ENCODE results near the gene NINL.
"Not testable (repeated sequence)": the region's sequence is repeated elsewhere in the genome, so short reads cannot be mapped to it uniquely, and the experiment has no call there.

Gene NINL

GRCh38 chr20:25477014-25477882 is 108.1 kb downstream of the NINL start:
- Histone ChIP-seq H3K9ac (peak overlapping the region in 10 of 11 experiments; percentile 21 to 84 (median 68); a peak in 17 of 22 replicates), H4K20me1 (no peaks in the 10 kb centered on the region; a peak in 1 of 22 replicates), H3K4me3 (peak overlapping the region in 9 of 10 experiments; percentile 42 to 66 (median 54); a peak in 18 of 20 replicates), H3K9me3 (replicated peaks in 1 of 11) (no peaks in the 10 kb centered on the region), H3K27me3 (peaks cover 0 to 23% (median 0%) of the 10 kb centered on the region in 11 experiments; a peak in 5 of 22 replicates), H3K27ac (peak overlapping the region in 8 of 11 experiments; percentile 51 to 83 (median 75); a peak in 16 of 22 replicates), H3K36me3 (0 out of 22 replicates have a peak, but pooled peaks cover 0 to 3% (median 0%) of the 10 kb centered on the region in 11 experiments), H3K4me2 (peak overlapping the region; percentile 77 to 96 (median 93)), H3K4me1 (peaks cover 15 to 99% (median 88%) of the 10 kb centered on the region in 10 experiments)
- TF ChIP-seq Cebpa-rat (IDR thresholded peaks at IDR 0.05): no peak

GRCh38 chr20:25476106-25477013 is 109.0 kb downstream of the NINL start:
- H3K27me3 ChIP-seq: peaks cover 0 to 23% (median 0%) of the 10 kb centered on the region in 11 experiments; a peak in 5 of 22 replicates
- TF ChIP-seq Cebpa-rat (IDR thresholded peaks at IDR 0.05): no peak
- peaks cover 0 to 6% (median 5%) of the 10 kb centered on the region in 11 experiments; a peak in 8 of 22 replicates for H3K9me3 ChIP-seq (replicated peaks in 1 of 11)
- peaks cover 15 to 96% (median 85%) of the 10 kb centered on the region in 10 experiments for H3K4me1 ChIP-seq
- H3K9ac ChIP-seq: peak overlapping the region in 10 of 11 experiments; percentile 21 to 84 (median 68); a peak in 19 of 22 replicates
- H3K4me2 ChIP-seq: peak overlapping the region; percentile 77 to 96 (median 93)
- no peaks in the 10 kb centered on the region; a peak in 2 of 22 replicates for H4K20me1 ChIP-seq
- peaks cover 0 to 7% (median 0%) of the 10 kb centered on the region in 11 experiments; a peak in 3 of 22 replicates for H3K36me3 ChIP-seq
- H3K27ac ChIP-seq: peak overlapping the region in 9 of 11 experiments; percentile 27 to 83 (median 71); a peak in 17 of 22 replicates
- peak overlapping the region; percentile 3 to 66 (median 54); a peak in 19 of 20 replicates for H3K4me3 ChIP-seq

DNA sequence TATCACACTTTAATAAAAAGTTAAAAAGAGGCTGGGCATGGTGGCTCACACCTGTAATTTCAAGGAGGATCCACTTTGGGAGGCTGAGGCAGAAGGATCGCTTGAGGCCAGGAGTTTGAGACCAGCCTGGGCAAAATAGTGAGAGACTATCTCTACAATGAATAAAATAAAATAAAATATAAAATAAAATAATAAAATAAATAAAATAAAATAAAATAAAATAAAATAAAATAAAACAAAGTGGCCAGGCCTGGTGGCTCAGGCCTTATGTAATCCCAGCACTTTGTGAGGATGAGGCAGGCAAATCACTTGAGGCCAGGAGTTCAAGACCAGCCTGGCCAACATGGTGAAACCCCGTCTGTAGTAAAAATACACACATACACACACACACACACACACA is 112.0 kb downstream of the NINL start:
- not testable (repeated sequence) for H3K9me3 ChIP-seq (replicated peaks in 1 of 11); H4K20me1 ChIP-seq; H3K27ac ChIP-seq; H3K9ac ChIP-seq
- peaks cover 0 to 23% (median 0%) of the 10 kb centered on the region in 11 experiments; a peak in 5 of 22 replicates for H3K27me3 ChIP-seq
- H3K4me2 ChIP-seq: peak overlapping the region in 7 of 11 experiments; percentile 62 to 96 (median 94); a peak in 14 of 22 replicates
- H3K4me3 ChIP-seq: peak overlapping the region in 3 of 10 experiments; percentile 45 to 66 (median 63); a peak in 5 of 20 replicates
- H3K36me3 ChIP-seq: peaks cover 0 to 25% (median 0%) of the 10 kb centered on the region in 11 experiments; a peak in 8 of 22 replicates
- H3K4me1 ChIP-seq: peaks cover 24 to 85% (median 71%) of the 10 kb centered on the region in 10 experiments

DNA sequence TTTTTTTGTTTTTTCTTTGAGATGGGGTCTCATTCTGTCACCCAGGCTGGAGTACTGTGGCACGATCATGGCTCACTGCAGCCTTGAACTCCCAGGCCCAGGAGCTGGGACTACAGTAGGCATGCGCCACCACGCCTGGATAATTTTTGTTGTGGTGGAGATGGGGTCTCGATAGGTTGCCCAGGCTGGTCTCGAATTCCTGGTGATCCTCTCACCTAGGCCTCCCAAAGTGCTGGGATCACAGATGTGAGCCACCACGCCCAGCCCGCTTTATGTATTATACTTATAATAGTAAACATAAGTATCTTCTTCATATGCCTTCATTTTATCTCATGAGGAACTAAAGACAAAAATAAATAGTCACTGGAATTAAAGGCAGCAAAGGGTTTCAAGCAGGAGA is 114.3 kb downstream of the NINL start:
- Histone ChIP-seq H4K20me1 (peaks cover 0 to 11% (median 0%) of the 10 kb centered on the region in 11 experiments; a peak in 2 of 22 replicates), H3K4me3 (no peak overlapping the region), H3K4me2 (peak overlapping the region in 5 of 11 experiments; percentile 58 to 72 (median 67); a peak in 8 of 22 replicates), H3K27ac (peak overlapping the region in 1 of 11 experiments; percentile 29; a peak in 1 of 22 replicates), H3K4me1 (peaks cover 11 to 72% (median 57%) of the 10 kb centered on the region in 10 experiments; a peak in 19 of 20 replicates), H3K9me3 (replicated peaks in 1 of 11) (peaks cover 0 to 8% (median 5%) of the 10 kb centered on the region in 11 experiments; a peak in 8 of 22 replicates), H3K27me3 (peaks cover 0 to 6% (median 0%) of the 10 kb centered on the region in 11 experiments; a peak in 2 of 22 replicates), H3K36me3 (peaks cover 0 to 47% (median 22%) of the 10 kb centered on the region in 11 experiments; a peak in 14 of 22 replicates), H3K9ac (no peak overlapping the region)
- no peak for TF ChIP-seq Cebpa-rat (IDR thresholded peaks at IDR 0.05)

DNA sequence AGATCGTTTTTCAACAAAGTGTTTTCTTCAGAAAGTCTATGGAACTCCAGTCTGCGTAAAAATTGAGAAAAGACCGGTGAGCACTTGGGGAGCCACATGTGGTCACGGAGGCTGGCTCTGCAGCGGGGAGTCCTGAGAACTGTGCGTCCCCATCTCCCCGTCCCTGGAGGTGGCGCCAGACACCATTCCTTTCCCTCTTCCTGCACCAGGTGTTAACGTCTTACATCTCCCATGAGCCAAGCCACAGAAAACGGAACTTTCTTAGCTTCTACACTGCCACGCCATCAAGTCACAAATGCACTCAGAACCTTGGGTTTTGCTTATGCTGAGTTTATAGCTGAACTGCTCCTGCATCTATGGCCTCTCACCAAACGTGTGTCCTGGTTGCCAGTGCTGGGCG is 115.3 kb downstream of the NINL start:
- peaks cover 9 to 68% (median 48%) of the 10 kb centered on the region in 10 experiments; a peak in 18 of 20 replicates for H3K4me1 ChIP-seq
- H3K4me2 ChIP-seq: peak overlapping the region; percentile 6 to 72 (median 58); a peak in 19 of 22 replicates
- no peak overlapping the region for H3K4me3 ChIP-seq
- no peak for TF ChIP-seq Cebpa-rat (IDR thresholded peaks at IDR 0.05)
- peak overlapping the region in 3 of 11 experiments; percentile 4 to 38 (median 15); a peak in 3 of 22 replicates for H3K27ac ChIP-seq
- H4K20me1 ChIP-seq: peaks cover 0 to 11% (median 0%) of the 10 kb centered on the region in 11 experiments; a peak in 2 of 22 replicates
- no peak overlapping the region for H3K9ac ChIP-seq
- no peaks in the 10 kb centered on the region for H3K27me3 ChIP-seq
- H3K9me3 ChIP-seq (replicated peaks in 1 of 11): peaks cover 0 to 8% (median 5%) of the 10 kb centered on the region in 11 experiments; a peak in 8 of 22 replicates
- peaks cover 0 to 57% (median 32%) of the 10 kb centered on the region in 11 experiments; a peak in 15 of 22 replicates for H3K36me3 ChIP-seq

GRCh38 chr20:25469558-25469957 is 115.8 kb downstream of the NINL start:
- Histone ChIP-seq H3K27ac (peak overlapping the region in 3 of 11 experiments; percentile 15 to 38 (median 29); a peak in 4 of 22 replicates), H3K4me3 (no peak overlapping the region), H3K9me3 (replicated peaks in 1 of 11) (peaks cover 0 to 8% (median 5%) of the 10 kb centered on the region in 11 experiments; a peak in 8 of 22 replicates), H3K4me2 (peak overlapping the region in 10 of 11 experiments; percentile 6 to 72 (median 59); a peak in 18 of 22 replicates), H3K36me3 (peaks cover 0 to 62% (median 34%) of the 10 kb centered on the region in 11 experiments; a peak in 15 of 22 replicates), H3K27me3 (no peaks in the 10 kb centered on the region), H3K9ac (0 out of 22 replicates have a peak overlapping the region, but pooled peaks of 1 of the 11 experiments have one; percentile 15), H4K20me1 (peaks cover 0 to 11% (median 0%) of the 10 kb centered on the region in 11 experiments; a peak in 2 of 22 replicates), H3K4me1 (peaks cover 12 to 68% (median 43%) of the 10 kb centered on the region in 10 experiments; a peak in 18 of 20 replicates)
- no peak for TF ChIP-seq Cebpa-rat (IDR thresholded peaks at IDR 0.05)

Measured in BLaER1 treated with 17β-estradiol and CSF1 and Interleukin-3, amounts not matched to agents 10 nM and 100 nM (cell line).